ENCODE measurements around the gene LRIG1. TPM values are rescaled to one million over a fixed set of nuclear protein-coding genes. Genes with fewer than 3 reads are reported as not detected.

LRIG1 gene
- total and polyA plus RNA-seq, 2 donors (not counting 1 experiment from before 2014, with no cell fraction given) = 27.9 to 104 TPM

- H3K79me2 ChIP-seq (ENCODE audit: control insufficient read depth, insufficient read depth, low read length) = no peaks in the 10 kb centered on the region
- H2AFZ ChIP-seq (ENCODE audit: low read length) = no peak overlapping the region
- TF ChIP-seq EZH2 (IDR thresholded peaks at IDR 0.05; ENCODE audit: low read length, missing control alignments) = no peak
- TF ChIP-seq, protein P1, sequence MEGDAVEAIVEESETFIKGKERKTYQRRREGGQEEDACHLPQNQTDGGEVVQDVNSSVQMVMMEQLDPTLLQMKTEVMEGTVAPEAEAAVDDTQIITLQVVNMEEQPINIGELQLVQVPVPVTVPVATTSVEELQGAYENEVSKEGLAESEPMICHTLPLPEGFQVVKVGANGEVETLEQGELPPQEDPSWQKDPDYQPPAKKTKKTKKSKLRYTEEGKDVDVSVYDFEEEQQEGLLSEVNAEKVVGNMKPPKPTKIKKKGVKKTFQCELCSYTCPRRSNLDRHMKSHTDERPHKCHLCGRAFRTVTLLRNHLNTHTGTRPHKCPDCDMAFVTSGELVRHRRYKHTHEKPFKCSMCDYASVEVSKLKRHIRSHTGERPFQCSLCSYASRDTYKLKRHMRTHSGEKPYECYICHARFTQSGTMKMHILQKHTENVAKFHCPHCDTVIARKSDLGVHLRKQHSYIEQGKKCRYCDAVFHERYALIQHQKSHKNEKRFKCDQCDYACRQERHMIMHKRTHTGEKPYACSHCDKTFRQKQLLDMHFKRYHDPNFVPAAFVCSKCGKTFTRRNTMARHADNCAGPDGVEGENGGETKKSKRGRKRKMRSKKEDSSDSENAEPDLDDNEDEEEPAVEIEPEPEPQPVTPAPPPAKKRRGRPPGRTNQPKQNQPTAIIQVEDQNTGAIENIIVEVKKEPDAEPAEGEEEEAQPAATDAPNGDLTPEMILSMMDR (conservative IDR thresholded peaks at IDR 0.05 in 1 of 2, IDR thresholded peaks at IDR 0.05 in 1 of 2; ENCODE audit: low read depth in 1 of 2, low read length in 2 of 2) = no peak
- H3K9me3 ChIP-seq (ENCODE audit: control insufficient read depth, insufficient read depth, low read depth, low read length) = no peaks in the 10 kb centered on the region
- no peaks in the 10 kb centered on the region for H3K27me3 ChIP-seq (ENCODE audit: control insufficient read depth, insufficient read depth, low read length)
- H3K4me2 ChIP-seq (ENCODE audit: extremely low read depth, insufficient read depth, low read length) = no peak overlapping the region
- H4K20me1 ChIP-seq (ENCODE audit: control insufficient read depth, extremely low read depth, insufficient read depth, low read length) = no peaks in the 10 kb centered on the region
- DNase-seq (ENCODE audit: low read depth in 2 of 2) = no peak
- H3K27ac ChIP-seq (ENCODE audit: insufficient read depth, low read length) = no peak overlapping the region
- H3K9ac ChIP-seq (ENCODE audit: insufficient read depth, low read length) = no peak overlapping the region
- H3K4me1 ChIP-seq (ENCODE audit: control insufficient read depth, extremely low read depth, insufficient read depth, low read length) = peaks cover 37% of the 10 kb centered on the region
- peaks cover 12% of the 10 kb centered on the region for H3K36me3 ChIP-seq (ENCODE audit: control insufficient read depth, insufficient read depth, low read length)
- no peak overlapping the region for H3K4me3 ChIP-seq (replicated peaks in 1 of 4; ENCODE audit: control extremely low read depth in 1 of 4, insufficient read depth in 1 of 4, low read depth in 3 of 4, low read length in 4 of 4)
Observed at GRCh38 chr3:66406831-66407610, 93.8 kb downstream of the LRIG1 start.

- no peak overlapping the region for H2AFZ ChIP-seq (ENCODE audit: low read length)
Observed at GRCh38 chr3:66406163-66406562, 94.7 kb downstream of the LRIG1 start.

DNA sequence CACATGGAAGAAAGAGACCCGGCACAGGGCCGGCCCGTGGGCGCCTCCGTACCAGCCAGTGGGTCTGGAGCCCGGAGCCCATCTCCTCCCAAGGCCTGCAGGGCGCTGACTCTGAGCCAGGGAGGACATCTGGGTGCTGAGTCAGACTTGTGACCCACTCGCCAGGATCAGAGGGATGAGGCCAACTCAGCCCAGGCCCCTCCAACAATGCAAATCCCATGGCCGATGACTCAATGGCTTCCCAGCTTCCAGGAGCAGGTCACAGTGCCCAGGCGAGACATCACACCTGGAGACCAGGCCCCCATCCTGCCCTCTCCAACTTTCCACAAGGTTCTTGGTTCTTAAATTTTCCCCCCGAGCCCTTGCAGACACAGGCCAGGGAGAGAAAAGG lies 95.1 kb downstream of the LRIG1 start:
- TF ChIP-seq, protein P1 (conservative IDR thresholded peaks at IDR 0.05 in 1 of 2, IDR thresholded peaks at IDR 0.05 in 1 of 2; ENCODE audit: low read depth in 1 of 2, low read length in 2 of 2) = no peak
- TF ChIP-seq EZH2 (IDR thresholded peaks at IDR 0.05; ENCODE audit: low read length, missing control alignments) = no peak
- peak; percentile 79 to 95 for DNase-seq (ENCODE audit: low read depth in 2 of 2)
- no peaks in the 10 kb centered on the region for H4K20me1 ChIP-seq (ENCODE audit: control insufficient read depth, extremely low read depth, insufficient read depth, low read length)
- H3K4me1 ChIP-seq (ENCODE audit: control insufficient read depth, extremely low read depth, insufficient read depth, low read length) = peaks cover 35% of the 10 kb centered on the region
- no peaks in the 10 kb centered on the region for H3K9me3 ChIP-seq (ENCODE audit: control insufficient read depth, insufficient read depth, low read depth, low read length)
- H3K27ac ChIP-seq (ENCODE audit: insufficient read depth, low read length) = peak overlapping the region; percentile 19
- no peaks in the 10 kb centered on the region for H3K27me3 ChIP-seq (ENCODE audit: control insufficient read depth, insufficient read depth, low read length)
- H2AFZ ChIP-seq (ENCODE audit: low read length) = no peak overlapping the region
- no peaks in the 10 kb centered on the region for H3K79me2 ChIP-seq (ENCODE audit: control insufficient read depth, insufficient read depth, low read length)
- H3K9ac ChIP-seq (ENCODE audit: insufficient read depth, low read length) = no peak overlapping the region
- H3K4me3 ChIP-seq (replicated peaks in 1 of 4; ENCODE audit: control extremely low read depth in 1 of 4, insufficient read depth in 1 of 4, low read depth in 3 of 4, low read length in 4 of 4) = no peak overlapping the region
- no peak overlapping the region for H3K4me2 ChIP-seq (ENCODE audit: extremely low read depth, insufficient read depth, low read length)
- H3K36me3 ChIP-seq (ENCODE audit: control insufficient read depth, insufficient read depth, low read length) = peaks cover 12% of the 10 kb centered on the region

More at GRCh38 chr3:66406163-66406562, 94.7 kb downstream of the LRIG1 start:
- Histone ChIP-seq H3K4me1 (ENCODE audit: control insufficient read depth, extremely low read depth, insufficient read depth, low read length) (peaks cover 35% of the 10 kb centered on the region), H3K4me3 (replicated peaks in 1 of 4; ENCODE audit: control extremely low read depth in 1 of 4, insufficient read depth in 1 of 4, low read depth in 3 of 4, low read length in 4 of 4) (no peak overlapping the region), H4K20me1 (ENCODE audit: control insufficient read depth, extremely low read depth, insufficient read depth, low read length) (no peaks in the 10 kb centered on the region), H3K4me2 (ENCODE audit: extremely low read depth, insufficient read depth, low read length) (no peak overlapping the region), H3K9ac (ENCODE audit: insufficient read depth, low read length) (no peak overlapping the region), H3K9me3 (ENCODE audit: control insufficient read depth, insufficient read depth, low read depth, low read length) (no peaks in the 10 kb centered on the region), H3K36me3 (ENCODE audit: control insufficient read depth, insufficient read depth, low read length) (peaks cover 12% of the 10 kb centered on the region), H3K79me2 (ENCODE audit: control insufficient read depth, insufficient read depth, low read length) (no peaks in the 10 kb centered on the region), H3K27me3 (ENCODE audit: control insufficient read depth, insufficient read depth, low read length) (no peaks in the 10 kb centered on the region), H3K27ac (ENCODE audit: insufficient read depth, low read length) (peak overlapping the region; percentile 19)
- DNase-seq (ENCODE audit: low read depth in 2 of 2) = no peak
- TF ChIP-seq, protein P1 (conservative IDR thresholded peaks at IDR 0.05 in 1 of 2, IDR thresholded peaks at IDR 0.05 in 1 of 2; ENCODE audit: low read depth in 1 of 2, low read length in 2 of 2) = no peak
- no peak for TF ChIP-seq EZH2 (IDR thresholded peaks at IDR 0.05; ENCODE audit: low read length, missing control alignments)
